DMS153 (cell line): ENCODE measurements around the gene FOCAD.
A peak's percentile ranks its signal among the peaks of the same experiment; 100 is the strongest.

Experiments
- DNase-seq: peaks from one replicate; lab custom pipeline; 2025; lab: John Stamatoyannopoulos, UW

The FOCAD gene

GRCh38 chr9:20683351-20684034 is 566 bp upstream of the FOCAD start:
- DNase-seq = no peak

- peak; percentile 10 for DNase-seq
Measured at GRCh38 chr9:20684875-20685696, 1.0 kb downstream of the FOCAD start.

DNA sequence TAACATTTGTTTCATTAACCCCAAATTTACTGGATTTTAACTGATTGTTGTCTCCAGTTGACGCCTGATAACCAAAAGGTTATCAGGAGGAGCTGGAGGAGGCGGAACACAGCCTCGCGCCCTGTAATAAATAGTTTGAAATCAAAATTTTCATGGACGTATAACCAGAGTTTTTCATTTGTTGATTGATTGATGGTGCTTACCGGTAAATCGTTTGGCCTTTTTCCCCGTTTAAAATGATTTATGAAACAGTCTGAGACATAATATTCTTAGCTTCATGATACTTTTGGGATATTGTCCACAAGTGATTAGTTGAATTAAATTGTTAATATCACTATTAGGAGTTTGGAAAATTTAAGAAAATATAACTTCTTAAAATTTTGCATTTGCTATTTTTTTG is 1.7 kb downstream of the FOCAD start:
- DNase-seq = no peak

DNA sequence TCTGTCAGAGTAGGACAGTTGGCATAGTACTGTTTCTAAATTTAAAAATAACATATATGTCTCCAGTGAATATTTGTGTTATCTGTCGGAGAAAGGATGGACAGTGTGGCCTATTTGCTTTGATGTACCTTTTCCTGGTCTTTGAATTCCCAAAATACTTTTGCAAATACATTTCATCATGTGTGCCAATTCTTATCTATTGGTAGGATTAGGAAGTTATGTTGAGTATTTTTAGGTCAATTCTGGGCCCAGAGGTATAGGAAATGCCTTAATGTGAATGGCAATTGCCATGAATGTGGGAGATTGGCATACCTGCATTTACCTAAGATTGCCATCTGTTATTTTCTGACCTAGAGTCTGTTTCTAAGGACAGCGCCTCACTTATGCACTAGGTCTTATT is 5.8 kb downstream of the FOCAD start:
- DNase-seq = no peak

- DNase-seq = no peak
Measured at GRCh38 chr9:20692554-20692953, 8.5 kb downstream of the FOCAD start.

DNA sequence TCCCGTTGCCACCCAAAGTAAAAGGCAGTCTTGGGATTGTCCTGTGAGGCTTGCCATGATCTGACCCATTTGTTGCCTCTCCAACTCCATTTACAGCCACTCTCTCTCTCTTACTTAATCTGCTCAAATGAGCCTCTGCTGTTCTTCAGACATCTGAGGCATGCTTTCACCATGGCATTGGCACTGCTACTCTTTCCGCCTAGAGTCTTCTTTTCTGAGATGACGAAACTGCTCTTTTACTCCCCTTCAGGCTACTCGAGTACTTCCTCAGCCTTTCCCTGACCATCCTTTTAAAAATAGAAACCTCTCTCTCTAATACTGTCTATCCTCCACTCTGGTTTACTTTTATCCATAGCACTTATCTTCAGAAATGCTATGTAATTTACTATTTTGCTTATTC is 9.0 kb downstream of the FOCAD start:
- DNase-seq = no peak

DNA sequence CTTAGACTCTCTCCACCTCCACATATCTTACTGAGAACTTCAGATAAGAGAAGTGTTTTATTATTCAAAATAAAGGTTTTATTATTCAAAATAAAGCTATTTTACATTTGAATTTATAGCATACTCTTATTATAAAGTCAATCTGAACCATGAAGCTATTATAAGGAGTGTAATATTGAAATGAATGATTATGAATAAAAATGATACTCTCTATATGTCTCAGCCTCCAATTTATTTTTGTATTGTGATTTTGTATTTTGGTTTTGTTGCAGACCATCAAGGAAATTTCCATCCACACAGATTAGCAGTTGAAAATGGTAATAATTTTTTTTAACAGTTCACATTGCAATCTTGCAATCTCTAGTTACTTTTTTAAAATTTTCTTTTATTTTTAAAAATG is 10.2 kb downstream of the FOCAD start:
- no peak for DNase-seq

DNA sequence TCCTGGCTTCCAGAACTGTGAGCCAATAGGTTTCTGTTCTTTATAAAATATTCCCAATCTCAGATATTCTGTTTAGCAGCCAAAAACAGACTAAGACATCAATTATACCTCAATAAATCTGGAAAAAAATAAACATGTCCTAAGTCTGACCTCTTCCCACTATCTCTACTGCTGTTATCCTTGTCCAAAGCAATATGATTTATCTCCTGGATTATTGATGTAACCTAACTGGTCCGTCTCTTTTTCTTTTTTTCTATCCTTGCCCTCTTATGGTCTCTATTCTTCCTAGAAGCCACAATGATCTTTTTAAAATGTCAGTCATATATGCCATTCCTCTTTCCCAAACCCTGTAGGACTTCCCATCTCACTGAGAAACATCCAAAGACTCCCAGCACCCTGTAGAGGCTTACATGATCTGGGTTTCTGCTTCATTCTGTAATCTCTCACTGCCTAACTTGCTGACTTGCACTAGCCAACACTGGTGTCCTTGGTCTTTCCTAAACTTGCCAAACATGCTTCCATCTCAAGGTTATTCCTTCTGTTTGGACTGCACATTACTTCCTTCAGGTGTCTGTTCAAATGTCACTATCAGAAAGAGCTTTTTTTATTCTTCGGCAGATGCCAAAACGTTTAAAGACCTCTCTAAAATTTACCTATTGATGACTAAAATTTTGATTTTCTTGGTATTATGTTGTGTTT is 13.1 kb downstream of the FOCAD start:
- DNase-seq = no peak

DNA sequence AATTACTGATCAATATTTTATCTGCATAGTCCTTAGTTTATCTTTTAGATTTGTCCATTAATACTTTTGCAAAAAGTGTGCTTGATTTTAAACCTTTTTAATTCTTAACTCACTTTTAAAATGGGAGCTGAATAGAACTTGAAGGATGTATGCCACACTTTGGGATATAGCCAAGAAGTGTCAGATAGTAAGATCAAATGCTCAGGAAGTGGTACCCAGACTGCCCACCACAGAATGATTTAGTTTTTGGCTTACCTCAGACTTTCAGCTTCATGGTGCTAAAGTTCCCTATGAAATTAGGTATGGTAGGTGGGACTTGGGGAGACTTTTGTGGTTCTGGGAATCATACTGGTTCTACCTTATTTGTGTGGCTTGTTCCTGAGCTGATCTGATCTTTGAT is 14.7 kb downstream of the FOCAD start:
- DNase-seq = no peak

DNA sequence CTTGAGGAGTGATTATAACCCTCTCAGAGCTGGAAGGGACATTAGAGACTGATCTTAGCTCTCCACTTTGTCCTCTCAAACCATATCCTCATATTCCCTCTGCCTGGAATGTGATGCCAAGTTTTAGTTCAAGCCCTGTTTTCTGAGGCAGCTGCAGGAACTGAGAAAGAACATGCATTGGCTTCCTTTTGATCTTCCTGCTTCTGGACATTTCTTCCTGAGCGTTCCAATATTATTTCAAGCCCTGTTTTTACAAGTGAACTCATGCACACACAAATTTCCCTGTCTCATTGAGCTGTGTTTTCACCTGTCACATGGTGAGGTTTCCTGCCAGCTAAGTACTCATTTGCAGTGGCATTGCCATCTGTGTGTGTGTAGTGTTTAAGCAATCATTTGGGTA is 17.0 kb downstream of the FOCAD start:
- peak; percentile 9 for DNase-seq

DNA sequence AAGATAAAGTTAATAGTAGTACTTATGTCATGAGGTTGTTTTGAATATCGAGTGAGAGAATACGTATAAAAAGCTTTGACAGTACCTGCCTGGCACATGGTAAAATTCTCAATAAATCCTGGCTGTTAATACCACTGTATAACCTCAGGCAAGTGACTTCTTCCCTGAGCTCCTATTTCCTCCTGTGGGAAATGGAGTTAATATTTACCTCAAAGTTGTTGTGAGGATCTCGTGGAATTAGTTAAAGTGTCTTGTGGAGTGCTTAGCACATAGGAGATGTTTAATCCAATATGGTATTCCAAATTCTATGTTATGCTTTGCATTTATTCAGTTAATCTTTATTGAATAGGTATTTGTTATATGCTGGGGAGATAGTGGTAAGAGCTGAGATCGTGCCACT is 18.5 kb downstream of the FOCAD start:
- no peak for DNase-seq

DNA sequence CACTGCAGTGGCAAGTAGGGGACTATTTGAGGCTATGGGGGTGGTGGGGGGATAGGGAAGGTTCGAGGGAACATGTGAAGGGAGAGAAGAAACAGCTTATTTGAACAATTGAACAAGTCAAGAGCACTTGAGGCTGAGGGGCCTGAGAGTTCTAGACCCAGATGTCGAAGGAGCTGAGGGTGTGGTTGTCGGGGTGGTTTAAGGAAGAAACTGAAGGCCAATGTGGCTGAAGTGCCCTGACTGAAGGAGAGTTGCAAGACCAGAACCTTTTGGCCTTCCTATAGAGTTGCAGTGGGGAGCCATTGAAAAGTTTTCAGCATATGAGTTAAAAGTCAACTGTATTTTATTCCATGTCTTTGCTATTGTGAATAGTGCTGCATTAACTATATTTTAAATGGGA is 19.1 kb downstream of the FOCAD start:
- DNase-seq = no peak

- no peak for DNase-seq
Measured at GRCh38 chr9:20707708-20708107, 23.6 kb downstream of the FOCAD start.

DNA sequence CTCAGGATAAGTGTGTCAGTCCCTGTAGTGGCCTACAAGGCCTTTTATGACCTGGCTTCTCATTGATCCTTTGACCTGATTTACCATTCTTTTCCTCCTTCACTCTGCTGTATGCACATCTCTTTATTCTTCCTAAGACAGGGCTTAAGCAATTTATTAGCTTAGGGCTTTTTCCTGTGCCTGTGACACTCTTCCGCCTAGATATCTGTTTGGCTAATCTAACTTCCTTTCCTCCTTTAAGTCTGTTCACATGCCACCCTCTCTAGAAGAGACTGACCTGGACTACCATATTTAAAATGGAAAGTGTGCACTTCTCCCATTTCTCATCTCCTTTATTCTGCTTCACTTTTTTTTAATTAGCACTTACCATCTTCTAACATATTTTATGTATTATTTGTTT is 29.1 kb downstream of the FOCAD start:
- no peak for DNase-seq

- no peak for DNase-seq
Measured at GRCh38 chr9:20714442-20715415, 30.7 kb downstream of the FOCAD start.

DNA sequence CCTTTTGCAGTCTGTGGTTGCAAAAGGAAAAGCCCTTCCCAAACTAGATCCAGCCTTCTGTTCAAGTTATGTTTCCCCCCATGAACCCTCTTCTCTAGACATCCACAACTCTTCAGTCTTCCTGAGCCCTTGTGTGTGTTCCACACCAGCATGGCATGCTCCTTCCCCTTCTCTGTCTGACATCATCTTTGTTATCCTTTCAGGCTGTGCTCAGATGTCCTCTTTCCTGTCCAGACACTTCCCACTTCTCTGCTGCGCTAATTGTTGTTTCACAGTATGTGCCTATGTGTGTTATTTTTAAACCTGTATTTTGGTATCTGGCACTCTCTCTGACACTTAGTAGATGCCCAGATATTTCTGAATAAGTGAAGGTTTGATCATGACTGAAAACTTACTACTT is 38.2 kb downstream of the FOCAD start:
- DNase-seq = no peak

DNA sequence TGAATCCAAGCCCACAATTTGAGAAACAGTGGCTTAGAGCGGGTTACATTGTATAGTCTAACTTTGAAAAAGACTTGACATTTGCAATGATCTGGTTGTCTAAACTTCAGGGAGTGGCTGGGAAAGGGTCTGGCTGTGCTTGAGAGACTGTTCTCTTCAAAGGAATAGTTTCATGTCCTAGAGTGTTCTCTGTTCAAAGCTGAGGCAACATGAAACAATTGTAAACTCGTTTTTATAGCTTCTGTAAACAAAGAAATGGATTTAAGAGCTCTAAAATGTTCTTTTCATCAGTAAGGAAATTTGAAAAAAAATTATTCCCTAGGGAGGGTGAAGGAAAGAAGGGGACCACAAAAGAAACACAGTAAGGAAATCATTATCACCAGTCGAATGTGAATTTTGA is 41.6 kb downstream of the FOCAD start:
- no peak for DNase-seq

DNA sequence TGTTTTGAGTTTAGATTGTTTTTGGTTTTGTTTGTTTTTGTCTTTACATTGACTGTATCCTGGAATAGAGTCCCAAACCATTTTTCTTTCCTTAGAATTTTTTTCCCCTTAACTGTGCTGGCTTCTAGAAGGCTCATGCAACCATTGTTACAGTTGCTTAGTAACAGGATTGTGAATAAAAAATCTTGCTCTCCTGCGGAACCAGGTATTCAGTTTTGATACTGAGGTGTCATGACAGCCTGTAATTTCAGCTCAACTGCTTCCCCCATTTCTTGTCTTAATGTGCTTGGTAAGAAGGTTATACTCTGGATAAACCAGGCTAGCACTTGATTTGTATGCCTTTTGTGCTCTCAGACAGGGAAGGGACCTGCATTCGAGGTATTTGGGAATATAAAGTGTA is 42.1 kb downstream of the FOCAD start:
- DNase-seq = peak; percentile 37

GRCh38 chr9:20728493-20729220 is 44.6 kb downstream of the FOCAD start:
- DNase-seq = no peak

DNA sequence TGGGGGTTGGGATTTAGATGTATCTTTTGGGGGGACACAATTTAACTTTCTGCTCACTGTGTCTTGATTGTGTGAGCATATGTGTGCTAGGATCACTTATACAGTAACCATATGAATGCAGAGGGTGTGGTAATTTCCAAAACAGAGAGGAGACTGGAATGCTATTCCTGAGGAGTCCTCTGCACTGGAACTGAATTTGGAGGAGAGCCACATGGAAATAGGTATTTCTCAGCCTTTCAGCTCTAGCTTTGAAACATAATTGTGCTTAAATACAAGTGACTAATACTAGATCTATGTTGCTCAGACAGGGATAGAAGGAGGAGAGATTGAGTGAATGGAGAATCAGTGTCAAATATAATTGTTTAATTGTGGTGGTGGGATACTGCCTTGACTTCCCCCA is 45.5 kb downstream of the FOCAD start:
- no peak for DNase-seq

- DNase-seq = no peak
Measured at GRCh38 chr9:20732118-20732517, 48.1 kb downstream of the FOCAD start.
